GM19035 (cell line): ENCODE results near the gene BAHD1.

Experiments
- ATAC-seq: cut with Tn5 transposase; IDR thresholded peaks from one replicate; pipeline ENCODE4 v1.9.1; 2021; ENCODE audit not compliant: unreplicated experiment

The BAHD1 gene

DNA sequence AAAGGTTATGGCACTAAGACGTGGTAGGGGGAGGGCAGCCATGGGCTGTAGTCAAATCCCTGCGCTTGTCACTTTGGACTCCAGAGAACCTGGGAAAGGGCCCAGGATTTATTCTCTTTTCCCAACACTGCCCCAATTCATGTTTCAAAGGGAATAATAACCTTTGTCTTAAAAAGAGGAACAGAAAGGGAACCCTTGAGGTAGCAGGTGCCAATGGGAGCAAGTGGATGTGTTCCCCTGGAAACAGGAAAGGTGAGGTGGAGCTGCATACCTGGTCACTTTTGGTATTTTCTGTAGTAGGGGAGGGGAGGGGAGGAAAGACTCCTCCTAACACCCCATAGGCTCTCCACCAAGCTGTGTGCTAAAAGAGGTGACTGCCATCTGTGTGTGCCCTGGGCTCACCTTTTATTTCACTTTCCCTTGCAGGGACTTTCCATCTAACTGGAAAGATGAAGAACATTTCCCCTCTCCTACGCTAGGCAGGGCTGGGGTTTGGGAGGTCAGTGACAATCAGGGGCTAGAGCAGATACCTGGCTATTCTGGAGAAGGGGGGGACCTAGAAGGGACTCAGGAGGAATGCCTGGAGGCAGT is 23.9 kb downstream of the BAHD1 start:
- ATAC-seq: no peak

DNA sequence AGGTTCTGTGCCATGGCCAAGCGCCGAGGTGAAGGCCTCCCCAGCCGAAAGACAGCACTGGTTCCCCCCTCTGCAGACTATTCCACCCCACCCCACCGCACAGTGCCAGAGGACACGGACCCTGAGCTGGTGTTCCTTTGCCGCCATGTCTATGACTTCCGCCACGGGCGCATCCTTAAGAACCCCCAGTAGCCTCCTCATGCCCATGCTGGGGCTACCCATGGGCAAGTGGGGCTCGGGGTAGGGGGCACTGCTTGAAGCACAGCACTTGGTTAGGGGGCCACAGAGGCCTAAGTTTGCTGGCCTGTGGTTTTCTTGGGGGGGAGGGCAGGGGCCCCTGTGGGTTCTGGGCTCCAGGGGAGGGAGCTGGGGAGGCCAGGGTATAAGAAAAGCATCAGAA is 25.2 kb downstream of the BAHD1 start:
- ATAC-seq: no peak

DNA sequence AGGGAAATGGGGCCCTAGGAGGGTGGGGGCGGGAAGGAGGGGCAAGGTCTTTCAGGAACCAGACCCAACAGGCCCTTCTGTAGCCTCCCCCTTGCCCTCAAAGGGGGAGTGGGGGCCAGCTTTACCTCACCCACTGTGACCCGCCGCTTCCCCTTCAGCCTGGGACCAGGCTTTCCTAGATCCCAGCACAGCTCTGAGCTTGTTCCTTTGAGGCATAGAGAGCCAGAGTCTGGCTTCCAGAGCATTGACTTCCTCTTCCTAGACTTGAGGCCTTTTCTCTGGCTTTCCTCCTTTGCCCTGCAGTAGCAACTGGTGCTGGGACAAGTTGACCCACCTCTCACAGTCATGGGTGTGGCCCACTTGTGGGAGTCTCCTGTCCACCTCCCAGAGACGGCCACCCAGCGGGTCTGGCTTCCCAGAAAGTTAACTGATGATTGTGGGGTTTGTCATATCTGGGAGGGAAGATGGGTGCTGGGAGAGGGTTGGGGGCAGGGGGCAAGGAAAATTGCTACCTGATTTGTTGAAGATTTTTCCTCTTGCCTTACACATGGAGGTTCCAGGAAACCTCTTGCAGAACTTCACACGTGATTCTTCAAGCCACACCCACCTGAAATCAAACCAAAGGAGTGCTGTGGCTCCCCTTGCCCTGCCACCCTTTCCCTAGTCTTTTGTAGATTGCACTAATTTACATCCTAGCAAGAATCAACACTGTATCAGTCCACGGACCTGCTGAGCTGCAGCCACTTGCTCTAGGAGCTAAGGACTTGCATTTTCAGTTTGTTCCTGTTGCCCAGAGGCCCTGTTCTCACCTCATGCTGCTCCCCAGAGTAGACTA is 25.9 kb downstream of the BAHD1 start:
- no peak for ATAC-seq

- ATAC-seq: no peak
Measured at GRCh38 chr15:40467261-40467615, 26.5 kb downstream of the BAHD1 start.

GRCh38 chr15:40468898-40469331 is 28.2 kb downstream of the BAHD1 start:
- ATAC-seq: no peak

DNA sequence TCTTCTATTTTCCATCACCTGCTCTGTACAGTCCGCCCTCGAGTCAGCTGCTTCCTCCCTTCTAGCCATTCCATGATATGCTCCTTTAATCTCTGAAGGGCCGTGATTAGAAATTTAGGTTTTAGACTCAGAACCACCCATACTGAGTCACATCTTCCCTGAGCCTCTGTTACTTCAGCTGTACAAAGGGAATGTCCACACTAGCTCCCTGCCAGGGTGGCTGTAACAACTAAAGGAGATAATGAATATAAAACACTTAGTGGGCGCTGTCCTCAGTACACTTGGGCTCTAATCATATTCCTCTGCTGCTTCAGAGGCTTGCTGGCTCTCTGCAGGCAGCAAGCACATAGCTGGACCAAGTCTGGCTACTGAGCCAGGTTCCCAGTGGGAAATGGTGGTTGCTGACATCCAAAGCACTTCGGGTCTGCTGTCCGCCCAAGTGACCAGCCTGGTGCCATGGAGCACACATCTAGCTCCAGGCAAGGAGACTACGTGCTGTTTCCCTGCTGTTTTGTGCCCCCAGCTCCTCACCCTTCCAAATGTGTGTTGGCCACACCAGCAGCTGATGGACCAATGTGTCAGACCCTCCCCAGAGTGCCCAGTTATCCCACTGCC is 29.1 kb downstream of the BAHD1 start:
- no peak for ATAC-seq

- ATAC-seq: no peak
Measured at GRCh38 chr15:40470423-40471104, 29.8 kb downstream of the BAHD1 start, which contains the start of gene CHST14. Gene CHST14 (plus strand): TSS chr15:40470984. CDS start chr15:40471214, 230 bp downstream.

- no peak for ATAC-seq
Measured at GRCh38 chr15:40471105-40471807, 30.5 kb downstream of the BAHD1 start.

GRCh38 chr15:40471808-40472150 is 31.0 kb downstream of the BAHD1 start:
- no peak for ATAC-seq

DNA sequence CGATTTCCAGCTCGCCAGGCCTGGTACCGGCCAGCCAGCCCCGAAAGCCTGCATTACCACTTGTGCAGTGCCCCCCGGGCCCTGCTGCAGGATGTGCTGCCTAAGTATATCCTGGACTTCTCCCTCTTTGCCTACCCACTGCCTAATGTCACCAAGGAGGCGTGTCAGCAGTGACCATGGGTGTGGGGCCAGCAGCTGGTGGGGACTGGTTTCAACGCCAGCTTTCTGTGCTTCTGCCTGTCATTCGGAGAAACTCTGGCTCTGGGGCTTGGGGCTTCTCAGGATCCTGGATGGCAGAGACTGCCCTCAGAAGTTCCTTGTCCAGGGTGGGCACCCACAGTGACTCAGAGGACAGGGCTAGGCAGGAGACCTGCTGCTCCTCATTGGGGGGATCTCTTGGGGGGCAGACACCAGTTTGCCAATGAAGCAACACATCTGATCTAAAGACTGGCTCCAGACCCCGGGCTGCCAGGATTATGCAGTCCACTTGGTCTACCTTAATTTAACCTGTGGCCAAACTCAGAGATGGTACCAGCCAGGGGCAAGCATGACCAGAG is 31.5 kb downstream of the BAHD1 start:
- ATAC-seq: no peak

DNA sequence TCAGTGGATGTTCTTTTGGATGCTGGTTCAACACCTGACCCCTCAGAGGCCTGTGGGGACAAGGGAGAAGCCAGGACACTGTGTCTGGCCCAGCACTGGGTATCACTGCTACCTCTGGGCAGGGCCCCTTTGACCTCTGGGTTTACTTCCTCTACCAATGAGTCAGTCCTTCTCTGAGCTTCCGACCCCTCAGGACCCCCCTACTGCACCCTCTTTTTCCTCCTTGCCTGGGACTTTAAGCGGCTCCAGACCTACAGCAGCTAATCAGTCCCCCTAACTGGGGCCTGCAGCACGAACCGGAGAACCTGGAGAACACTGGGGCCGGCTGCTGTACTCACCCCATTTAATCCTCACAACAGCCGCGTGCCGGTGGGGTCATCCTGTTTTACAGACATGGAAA is 33.8 kb downstream of the BAHD1 start:
- ATAC-seq: no peak

DNA sequence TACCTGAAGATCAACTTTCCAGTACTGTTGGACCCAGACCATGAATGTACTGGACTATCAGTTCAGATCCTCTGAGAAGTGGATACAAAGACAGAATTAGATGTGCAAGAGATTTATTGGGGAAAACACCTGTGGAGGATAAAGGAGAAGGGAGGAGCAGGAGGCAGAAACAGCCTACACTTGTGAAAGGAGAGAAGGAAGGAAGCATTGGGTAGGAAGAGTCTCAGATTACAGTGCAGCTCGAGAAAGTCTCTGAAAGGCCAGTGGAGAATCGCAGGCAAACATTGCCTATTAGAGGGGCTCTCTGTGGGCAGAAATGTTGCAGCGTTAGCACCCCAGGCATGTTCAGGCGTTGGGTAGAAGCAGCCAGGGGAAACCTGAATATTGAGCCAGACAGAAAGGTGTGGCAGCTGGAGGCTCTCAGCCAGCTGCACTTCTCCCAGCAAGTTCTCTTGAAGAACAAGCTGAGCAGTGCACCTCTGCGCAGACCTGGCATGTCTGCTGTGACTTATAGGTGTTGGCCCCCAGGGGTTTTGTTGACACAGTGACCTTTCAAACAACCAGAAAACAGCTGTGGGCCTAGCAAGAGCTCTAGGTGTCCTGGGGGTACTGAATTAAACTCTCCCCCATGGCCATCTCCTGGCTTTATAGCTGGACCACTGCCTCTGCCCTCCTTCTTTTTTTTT is 37.0 kb downstream of the BAHD1 start:
- ATAC-seq: no peak

- ATAC-seq: no peak
Measured at GRCh38 chr15:40479024-40479423, 38.3 kb downstream of the BAHD1 start.

DNA sequence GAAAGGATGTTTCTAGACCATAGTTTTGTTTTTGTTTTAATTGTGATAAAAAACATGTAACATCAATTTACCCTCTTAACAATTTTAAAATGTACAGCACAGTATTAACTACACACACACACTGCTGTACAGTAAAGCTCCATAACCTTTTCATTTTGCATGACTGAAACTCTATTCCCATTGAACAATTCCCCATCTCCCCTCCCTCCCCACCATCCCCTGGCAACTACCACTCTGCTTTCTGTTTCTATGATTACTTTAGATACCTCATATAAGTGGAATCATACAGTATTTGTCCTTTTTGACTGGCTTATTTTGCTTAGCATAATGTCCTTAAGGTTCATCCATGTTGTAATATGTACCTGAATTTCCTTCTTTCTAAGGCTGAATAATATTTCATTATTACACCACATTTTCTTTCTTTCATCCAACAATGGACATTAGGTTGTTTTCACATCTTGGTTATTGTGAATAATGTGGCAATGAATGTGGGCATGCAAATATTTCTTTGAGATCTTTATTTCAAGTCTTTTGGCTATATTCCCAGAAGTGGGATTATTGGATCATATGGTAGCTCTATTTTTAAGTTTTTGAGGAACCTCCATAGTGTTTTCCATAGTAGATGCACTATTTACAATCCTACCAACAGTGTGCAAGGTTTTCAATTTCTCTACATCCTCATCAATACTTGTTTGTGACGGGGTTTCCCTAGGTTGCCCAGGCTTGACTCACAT is 40.8 kb downstream of the BAHD1 start:
- ATAC-seq: no peak

- no peak for ATAC-seq
Measured at GRCh38 chr15:40483919-40484318, 43.2 kb downstream of the BAHD1 start.

DNA sequence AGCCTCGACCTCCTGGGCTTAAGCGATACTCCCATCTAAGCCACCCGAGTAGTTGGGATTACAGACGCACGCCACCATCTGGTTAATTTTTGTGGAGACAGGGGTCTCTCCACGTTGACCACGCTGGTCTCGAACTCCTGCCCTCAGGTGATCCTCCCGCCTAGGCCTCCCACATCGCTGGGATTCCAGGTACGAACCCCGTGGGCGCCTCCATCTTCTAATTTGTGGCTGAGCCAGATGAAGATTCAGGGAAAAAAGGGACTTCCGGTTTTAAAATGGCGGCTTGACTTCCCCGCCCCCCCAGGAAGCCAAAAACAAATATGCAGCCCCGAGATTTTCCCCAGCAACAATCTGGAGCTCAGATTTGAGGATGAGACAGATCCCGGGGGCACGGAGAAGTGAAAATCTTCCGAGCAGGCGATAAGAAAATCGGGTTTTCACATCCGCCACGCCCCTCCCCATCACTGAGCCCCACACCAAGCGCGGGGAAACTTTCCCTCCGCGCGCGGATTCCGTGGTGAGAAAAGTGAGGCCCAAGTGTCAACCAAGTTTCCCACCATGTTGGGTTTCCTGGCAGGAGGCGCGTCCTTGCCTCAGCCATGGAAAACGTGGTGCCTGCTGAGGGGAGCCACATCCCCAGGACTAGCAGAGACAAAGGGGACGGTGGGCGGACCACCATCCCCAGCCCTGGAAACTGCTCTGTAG is 45.5 kb downstream of the BAHD1 start:
- no peak for ATAC-seq

DNA sequence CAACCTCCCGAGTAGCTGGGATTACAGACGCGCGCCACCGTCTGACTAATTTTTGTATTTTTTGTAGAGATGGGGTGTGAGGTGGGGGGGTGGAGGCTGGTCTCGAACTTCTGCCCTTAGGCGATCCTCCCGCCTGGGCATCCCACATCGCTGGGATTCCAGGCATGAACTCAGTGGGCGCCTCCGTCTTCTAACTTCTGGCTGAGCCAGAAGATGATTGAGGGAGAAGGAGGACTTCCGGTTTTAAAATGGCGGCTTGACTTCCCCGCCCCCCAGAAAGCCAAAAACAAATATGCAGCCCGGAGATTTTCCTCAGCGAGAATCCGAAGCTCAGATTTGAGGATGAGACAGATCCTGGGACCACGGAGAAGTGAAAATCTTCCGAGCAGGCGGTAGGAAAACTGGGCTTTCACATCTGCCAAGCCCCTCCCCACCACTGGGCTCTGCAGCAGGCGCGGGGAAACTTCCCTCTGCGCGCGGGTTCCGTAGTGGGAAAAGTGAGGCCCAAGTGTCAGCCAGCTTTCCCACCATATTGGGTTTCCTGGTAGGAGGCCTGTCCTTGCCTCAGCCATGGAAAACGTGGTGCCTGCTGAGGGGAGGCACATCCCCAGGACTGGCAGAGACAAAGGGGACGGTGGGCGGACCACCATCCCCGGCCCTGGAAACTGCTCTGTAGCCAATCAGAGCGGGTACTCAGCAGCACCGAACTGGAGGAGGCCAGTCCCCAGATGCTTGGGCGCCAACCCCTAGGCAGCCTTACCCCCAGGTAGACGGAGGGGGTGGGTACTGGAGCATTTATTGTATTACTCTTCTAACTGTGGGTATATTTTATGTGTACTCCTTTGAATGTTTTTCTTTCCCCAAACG is 47.3 kb downstream of the BAHD1 start:
- no peak for ATAC-seq
